Stimulated activated CD4-positive, alpha-beta T cell treated with anti-CD3 and anti-CD28 coated beads, Interleukin-12 subunit alpha, Interleukin-12 subunit beta, amount 100 ng/mL, for 48 hours (primary cell): ENCODE measurements around the gene HDAC4.
A peak's percentile ranks its signal among the peaks of the same experiment; 100 is the strongest.

Source experiments
- DNase-seq, 3 donors: peaks; one replicate each; pipeline ENCODE4 v3.0.0-alpha.2; 2020; ENCODE audit warnings: low read depth in 2 of 3, low spot score in 1 of 3

Gene HDAC4

DNA sequence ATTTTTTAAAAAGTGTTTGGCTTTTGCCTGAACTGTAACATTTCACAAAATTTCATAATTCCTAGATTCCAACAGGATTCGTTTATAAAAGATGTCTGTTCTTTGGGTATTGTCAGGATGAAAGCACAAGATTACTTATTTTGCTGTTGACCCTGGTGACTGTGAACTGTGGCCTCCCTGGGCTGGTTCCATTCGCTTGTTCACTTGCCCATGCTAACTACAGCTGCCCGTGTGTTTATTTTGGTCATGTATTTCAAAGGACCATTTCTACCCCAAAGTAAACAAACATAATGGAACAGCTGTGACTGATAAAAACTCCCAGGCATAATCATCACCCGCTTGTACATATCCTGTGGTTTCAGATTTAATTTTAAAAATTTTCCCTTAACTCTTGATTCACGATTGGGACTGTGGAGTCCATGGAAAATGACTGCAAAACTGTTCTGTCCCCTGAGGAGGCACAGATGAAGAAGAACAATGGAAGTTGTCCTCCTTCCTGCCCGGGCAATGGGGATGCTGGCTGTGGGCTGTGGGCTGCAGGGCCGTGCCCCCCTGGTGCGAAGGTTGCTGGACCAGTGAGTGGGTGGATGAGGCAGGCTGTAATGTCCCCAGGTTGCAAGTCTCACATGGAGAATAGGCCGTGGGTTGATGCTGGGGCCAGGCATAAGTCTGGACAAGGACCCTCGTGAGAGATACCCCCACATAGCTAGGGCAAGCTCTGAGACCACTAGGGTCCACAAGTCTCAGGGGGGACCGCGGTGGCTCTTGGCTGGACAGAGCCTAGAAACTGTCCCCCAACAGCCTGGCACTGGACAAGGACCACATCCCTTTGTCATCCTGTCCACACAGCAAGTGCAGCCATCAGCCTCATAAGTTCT lies 28.9 kb upstream of the HDAC4 start:
- DNase-seq = no peak

DNA sequence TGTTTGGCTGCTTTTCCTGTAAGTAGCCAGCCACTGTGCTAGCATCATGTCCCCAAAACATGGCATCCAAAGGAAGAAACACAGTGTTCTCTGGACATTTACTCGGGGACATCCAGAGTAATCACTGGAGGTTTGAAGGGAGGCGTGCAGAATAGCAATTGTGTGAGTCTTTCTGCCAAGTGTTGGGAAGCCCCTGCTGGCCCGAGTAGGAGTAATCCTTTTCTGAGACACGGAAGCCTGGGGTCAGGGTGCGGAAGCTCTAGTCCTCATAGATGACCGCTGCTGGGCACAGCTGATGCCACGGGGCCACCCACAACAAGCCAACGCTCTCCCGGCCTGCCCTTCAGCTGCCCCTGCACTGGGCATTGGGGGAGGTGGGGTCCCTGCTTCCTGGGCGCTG lies 24.8 kb upstream of the HDAC4 start:
- DNase-seq = no peak

DNA sequence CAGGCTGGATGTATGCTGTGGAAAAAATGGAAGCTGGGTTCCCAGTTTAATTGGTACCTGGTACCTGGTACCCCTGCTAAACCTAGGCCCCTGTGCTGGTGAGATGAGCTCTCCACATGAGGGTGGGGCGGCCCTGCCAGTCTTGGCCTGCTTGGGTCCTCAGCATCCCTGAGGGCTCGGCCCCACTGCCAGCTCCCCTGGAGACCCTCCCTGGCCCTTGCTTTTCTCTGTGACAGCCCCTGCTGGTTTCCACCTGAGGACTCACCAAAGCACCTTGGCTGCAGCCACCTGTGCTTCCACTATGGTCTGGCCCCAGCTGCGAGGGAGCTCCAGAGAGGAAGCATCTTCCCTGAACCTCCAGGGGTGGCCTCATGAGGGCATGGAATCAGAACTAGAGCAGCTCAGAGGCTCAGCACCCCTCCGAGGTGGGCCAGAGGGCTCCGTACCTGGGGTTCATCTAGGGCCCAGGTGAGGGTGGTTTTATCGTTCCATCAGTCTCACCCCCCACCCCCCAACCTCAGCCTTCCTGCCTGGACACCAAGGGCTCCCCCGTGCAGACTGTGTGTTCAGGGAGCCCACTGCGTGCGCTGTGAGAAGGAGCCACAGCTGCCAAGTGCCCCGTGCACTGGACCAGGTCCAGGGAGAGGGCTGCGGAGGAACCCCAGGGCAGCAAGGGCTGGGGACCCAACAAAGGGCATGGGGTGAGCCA lies 23.7 kb upstream of the HDAC4 start:
- DNase-seq = no peak

DNA sequence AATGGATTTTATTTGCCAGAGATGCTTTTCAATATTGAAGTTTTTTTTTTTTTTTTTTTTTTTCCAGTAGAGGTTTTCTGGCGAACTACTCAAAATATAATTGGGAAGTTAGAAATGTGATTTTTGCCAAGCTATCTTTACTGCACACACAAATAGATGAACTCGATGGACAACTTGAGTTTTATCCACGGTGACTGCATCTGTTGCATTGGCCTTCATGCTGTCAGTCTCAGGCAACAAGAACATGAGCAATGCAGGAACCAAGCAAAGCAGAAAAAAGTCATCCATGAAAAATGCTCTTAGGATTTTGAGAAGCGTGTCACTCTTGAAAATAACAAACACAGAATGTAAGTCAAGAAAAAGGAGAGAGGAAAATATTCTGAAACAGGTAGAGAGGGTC lies 22.7 kb upstream of the HDAC4 start:
- DNase-seq = no peak

DNA sequence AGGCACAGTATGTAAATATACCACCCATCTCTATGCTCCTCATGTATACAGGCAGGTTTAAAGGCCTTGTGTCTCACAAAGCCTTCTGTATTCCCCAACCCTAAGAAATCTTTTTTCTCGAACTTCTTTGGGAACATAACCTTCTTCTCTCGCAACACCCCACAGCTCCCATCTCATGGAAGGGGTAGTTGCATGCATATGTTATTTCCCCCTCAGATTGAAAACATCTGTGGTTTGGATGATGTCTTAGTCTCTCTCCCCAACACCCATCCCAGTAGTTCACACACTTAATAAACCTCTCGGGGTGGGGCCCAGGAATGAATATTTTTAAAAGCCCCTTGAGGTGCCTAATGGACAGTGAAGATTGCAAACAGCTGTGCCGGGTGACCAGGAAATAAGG lies 21.0 kb upstream of the HDAC4 start:
- DNase-seq = no peak

DNA sequence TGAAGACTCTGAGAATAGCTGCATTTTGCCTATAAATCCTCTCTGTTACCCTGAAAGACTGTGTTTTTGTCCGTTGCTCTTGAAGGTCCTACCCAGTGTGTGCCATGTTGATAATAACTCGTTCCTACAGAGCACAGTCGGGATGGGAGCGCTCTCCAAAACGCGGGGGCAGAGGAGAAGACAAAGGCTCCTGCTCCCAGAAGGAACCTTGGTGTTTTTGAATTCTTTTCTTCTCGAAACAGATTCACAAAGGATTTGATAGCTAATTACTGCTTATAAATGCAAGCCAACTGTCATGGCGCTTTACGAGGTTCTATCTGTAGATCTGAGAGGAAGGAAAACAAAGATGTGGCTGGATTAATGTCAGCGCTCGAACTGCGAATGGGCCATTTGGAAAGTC lies 19.3 kb upstream of the HDAC4 start:
- DNase-seq = no peak

DNA sequence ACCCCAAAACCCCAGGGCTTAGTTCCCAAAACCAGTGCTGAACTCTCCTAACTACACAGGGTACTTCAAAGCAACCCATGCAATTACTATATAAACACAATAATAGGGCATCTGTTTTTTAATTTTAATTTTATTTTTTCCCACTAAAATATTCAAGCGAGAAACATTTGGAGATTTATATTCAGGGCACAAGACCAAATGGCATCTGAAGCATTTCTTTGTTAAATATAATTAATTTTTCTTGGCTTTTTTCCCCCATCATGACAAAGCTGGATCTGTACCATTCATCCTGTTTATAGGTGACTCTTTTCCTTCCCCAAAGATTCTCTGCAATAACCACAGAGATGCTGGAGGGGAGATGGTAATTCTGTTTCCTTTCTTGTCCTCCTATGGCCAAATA lies 18.1 kb upstream of the HDAC4 start:
- DNase-seq = no peak

DNA sequence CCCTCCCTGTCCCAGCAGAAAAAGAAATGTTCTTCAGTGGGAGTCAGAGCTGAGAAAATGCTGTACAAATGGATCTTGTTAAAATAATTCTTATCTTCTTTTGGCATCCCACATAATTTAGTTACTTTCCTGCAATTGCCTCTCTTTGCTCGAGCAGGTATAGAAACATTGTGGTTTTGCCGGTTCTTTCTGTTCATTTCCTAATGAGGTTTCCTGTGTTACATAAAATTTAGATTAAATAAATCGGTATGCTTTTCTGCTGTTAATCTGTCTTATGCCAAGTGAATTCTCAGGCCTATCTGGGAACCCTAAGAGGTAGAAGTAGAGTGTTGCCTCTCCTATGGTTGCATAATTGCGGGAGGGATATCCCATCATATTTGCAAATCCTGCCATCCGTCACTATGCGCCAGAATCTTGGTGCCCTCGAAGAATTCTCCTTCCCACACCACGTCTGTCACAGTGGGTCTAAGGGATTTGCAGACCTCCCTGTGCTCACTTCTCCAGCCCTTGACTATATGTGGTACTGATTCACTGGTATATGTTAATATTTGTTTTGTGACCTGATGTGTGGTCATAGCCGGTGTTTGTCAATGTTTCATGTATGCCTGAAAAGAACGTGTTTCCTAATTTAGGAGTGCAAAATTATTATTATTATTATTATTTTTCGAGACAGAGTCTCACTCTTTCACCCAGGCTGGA lies 12.2 kb upstream of the HDAC4 start:
- DNase-seq = no peak

DNA sequence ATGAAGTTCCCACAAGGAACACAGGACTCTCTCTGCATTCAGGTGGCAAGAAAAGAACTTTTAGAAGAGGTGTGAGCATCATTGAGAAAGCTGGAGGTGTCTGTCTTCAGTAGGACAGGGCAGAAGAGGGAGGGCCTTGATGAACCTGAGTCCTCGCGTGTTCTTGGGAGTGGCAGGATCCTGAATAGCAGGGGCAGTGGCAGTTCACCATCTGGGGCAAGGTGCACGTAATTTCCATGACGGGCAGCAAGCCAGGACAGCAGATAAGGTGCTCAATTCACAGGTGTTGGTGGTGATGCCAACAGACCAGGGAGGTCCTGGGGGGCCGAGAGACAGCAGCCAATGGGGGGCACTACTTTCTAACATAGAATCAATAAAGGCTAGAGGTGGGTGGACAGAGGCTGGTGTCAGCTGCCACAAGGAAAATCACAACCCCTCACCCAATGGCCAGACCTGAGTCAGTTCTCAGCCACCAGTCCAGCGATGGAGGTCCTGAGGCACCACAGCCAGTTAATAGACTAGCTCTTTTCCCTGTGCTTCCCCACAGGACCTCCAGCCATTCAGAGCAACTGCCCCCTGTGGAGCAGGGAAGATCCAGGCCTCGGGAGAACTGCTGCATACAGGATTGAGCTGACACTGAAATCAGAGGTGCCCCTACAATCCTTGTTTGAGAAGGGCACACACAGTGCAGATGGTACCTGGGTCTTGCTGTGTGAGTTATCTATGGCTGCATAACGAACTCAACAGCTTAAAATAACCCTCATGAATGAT lies 10.9 kb upstream of the HDAC4 start:
- DNase-seq = no peak

DNA sequence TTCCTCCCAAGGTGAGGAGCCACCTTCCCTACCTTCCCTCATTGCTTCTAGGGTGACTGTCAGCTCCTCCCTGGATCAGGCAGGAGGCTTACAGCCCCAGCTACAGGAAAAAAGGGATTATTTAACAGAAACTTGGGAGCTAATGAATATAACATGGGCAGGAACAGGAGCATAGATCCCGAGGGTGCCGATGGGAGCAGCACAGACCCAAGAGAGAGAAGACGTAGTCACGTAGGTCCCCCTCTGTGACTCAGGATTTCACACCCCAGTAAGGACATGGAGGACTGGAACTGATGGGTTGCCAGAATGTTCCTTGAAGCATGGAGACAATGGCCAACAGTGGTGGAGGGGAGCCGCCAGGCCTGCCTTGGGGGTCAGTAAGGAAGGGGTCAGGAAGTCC lies 10.3 kb upstream of the HDAC4 start:
- no peak for DNase-seq

DNA sequence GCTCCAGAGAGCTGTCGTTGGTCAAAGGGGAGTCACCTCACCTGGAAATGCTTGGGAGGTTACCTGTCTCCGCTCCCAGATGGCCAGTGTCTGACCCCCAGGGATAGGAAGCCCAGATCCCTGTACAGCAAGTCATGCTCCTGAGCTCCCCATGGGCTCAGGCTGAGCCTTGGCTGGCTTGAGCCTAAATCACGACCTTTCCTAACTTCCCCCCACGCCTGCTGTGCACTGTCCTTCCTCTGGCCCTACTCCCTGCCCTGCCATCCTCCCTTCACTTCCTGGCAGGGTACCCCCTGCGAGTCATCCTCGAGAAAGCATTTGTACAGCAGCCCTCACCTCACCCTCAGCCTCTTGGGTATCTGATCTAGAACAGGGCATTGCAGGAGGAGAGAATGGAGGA lies 9.2 kb upstream of the HDAC4 start:
- DNase-seq = no peak

DNA sequence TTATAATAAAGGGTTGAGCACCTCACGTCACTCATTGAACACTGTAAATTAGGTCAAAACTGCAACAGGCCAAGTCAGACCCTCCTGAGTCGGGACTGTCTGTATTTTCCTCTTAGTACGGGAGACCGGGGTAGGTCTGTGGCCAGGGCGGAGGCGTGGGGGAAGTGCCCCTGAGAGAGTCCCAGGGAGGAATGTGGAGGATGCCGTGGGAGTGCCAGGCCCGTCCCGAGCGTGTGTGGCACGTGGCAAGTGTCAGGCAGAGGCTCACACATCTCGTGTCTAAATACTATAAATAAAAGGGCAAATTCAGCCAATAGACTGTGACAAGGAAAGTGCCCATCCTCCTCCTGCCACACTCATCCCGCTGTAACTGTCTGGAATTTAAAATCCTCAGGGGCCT lies 6.3 kb upstream of the HDAC4 start:
- no peak for DNase-seq

DNA sequence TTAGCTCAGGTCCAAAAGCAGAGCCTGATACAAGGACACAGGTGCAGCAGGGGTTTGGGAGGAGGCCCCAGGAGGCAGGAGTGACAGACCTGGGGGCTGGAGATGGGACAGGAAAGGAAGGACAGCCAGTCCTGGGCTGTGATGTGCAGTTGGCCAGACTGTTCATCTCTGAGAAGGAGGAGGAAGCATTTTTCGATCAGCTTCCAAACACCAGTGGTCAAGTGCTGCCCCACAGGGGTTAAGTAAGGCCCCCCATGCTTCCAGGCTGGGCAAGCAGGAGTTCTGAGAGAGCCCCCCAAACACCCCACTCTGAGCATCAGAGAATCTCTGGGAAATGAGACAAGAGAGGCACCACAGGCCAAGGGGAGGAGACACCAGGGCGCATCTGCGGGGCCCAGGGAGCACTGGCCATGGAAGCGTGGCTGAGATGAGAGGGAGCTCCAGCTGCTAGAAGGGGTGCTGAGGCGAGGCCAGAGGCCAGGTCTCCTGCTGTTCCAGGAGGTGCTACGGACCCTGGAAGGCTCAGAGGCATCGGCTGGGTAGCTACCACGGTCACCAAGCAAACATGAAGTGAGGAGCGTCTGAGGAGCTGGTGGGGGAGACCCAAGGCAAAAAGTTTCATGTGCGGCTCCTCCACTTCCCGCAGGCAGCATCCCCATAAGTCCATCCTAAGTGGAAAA lies 5.6 kb upstream of the HDAC4 start:
- DNase-seq = no peak

DNA sequence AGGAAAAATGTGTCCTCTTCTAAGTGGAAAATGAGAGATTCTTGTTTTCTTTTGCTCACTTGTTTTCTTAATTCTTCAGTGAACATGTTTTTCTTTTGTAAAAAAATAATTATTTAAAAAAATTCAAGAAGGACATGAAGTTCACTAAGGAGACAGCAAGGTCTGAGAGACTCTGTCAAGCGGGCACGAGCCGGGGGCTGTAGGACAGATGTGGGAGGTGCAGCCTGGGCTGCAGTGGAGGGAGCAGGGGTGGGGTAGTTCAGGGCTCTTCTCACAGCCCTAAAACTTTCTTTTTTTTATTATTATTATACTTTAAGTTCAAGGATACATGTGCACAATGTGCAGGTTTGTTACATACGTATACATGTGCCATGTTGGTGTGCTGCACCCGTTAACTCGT lies 4.3 kb upstream of the HDAC4 start:
- DNase-seq = no peak

DNA sequence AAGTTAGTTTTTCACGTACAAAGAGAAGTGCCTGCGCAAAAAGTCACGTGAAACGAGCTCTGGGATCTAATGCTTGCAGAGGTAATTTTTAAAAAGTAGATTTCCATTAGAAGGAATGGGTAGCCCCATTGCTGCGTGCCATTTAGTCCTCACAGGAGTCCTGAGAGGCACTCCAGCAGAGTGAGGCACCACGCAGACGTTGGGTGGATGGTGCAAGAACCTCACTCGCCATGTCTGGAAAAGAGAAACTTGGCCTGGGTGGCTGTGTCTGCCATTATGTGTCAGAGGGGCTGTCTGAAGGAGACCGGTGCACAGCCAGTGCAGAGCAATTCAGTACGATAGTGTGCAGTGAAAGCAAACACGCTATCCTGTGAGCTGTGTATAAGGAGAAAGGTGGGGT lies 1.8 kb upstream of the HDAC4 start:
- DNase-seq = no peak

DNA sequence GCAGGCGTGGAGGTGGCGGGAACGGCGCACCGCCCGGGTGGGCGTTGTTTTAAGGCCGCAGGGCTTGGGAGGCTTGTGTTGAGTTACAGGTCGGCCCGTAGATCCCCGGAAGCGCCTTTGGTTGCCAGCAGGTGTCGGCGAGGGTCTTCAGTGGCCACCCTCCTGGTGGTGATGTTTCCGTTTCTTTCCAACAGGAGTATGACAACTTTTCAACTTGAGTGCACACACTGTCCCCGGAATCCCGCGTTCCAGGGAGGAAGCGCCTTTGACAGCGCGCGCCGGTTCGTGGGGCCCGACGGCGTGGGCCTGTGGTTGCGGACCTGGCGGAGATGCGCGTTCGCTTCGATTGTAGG lies 1.0 kb upstream of the HDAC4 start:
- DNase-seq = peak in 2 of 3 donors; percentile 40 to 44

DNA sequence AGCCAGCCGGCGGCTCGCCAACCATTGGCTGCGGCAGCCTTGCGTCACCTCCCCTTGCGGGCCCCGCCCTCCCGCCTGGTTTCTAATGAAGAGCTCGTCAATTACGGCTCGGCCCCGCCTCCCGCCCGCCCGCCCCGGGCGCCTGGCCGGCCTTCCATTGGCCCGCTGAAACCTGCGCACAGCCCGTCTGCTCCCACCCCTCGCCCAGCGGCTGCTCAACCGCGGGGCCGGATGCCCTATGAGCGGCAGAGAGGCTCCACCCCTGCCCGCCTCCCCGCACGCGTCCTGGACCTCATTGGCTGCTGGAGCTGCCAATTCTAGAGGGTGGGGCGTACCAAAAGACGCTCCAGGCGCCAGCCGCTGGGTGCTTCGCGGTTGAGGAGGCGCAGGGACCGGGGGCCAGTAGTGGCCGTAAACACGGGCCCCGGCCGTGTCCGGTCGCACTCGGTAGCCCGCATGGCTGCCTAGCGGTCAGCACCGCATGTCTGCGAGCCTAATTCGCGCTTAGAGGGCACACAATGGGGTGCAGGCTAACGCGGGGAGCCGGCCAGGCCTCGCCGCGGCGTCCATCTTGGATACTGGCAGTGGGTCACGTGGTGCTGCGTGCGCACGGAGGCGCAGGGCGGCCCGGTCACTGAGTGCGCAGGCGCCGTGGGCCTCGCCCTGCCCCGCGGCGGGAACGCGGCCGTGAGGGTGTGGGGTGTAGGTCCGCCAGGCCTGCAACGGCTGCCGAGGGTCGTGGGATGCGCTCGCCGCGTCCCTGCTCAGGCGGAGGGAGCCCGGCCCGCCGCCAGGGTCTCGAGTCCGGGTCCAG lies 454 bp upstream of the HDAC4 start:
- DNase-seq = peak; percentile 97 to 98 (median 98)

DNA sequence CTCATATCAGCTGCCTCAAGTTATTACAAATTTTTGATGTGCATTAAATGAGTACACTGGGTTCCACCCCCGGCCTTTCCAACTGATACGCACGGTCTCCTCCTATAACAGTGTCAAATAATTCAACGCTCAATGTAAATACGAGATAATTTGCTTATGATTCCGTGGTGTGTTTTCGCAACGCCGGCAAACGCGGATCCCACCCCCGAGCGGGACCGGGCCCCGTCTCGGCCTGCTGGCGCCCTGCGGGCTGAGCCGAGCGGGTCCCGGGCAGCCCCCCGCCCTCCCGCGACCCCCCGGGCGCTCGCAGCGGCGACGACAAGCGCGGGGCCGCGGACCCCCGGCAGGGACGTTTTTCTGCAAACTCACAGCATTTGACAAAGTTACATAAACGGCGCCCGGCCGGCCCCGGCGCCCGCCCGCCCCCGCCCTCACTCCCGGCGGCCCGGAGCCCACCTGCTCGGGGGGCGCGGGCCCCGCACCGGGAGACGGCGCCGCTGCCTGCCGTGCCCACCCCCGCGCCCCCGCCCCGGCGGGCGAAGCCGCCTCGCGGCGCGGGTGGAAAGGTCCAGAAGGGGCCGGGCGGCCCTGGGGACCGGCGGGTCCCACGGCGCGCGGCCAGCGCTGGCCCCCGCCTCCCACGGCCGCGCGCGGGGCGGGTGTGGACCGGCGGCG lies 762 bp downstream of the HDAC4 start:
- DNase-seq = peak in 1 of 3 donors; percentile 12

DNA sequence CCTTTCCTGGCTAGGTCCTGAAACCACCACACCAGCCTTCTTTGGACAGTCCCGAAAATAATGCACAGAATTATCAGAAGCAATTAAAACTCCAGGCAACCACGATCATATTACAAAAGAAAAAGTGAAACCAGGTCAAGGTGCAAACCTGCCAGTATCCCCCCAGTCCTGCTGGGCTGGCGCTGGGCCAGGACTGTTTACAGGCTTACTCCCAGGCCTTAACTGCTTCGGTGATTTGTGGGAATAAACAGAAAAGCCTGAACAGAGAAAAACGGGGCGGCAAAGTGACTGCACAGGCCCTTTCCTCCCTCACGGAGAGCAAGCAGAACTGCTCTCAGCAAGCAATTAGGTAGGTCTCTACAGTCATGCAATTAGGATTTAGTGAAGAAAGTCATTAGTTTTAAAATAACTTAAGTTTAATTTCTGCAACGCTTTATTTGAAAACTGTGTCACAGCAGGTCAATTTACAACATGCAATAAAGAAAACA lies 1.3 kb downstream of the HDAC4 start:
- DNase-seq = no peak
